GM23338 (cell line): Measurements from ENCODE around the gene RCL1. TPM values are rescaled to one million over a fixed set of nuclear protein-coding genes. Genes with fewer than 3 reads are reported as not detected.

Experiments
- ATAC-seq: fragments of 200-7000 bp; cut with Tn5 transposase; 3 replicates; pipeline ENCODE4 v1.9.1; 2020
- DNase-seq: peaks from one replicate; pipeline ENCODE4 v3.0.0-alpha.2; 2015; ENCODE audit warnings: low spot score
- H2AFZ ChIP-seq: fragments of 200-600 bp; sonication (generic); 2 replicates; pipeline ENCODE4 v1.8.0; 2016; ENCODE audit warnings: antibody characterized with exemption, mild to moderate bottlenecking, moderate library complexity
- H3F3A ChIP-seq: fragments of 200-600 bp; sonication (generic); replicated peaks from 2 replicates; pipeline ENCODE4 v1.8.0; 2017; ENCODE audit warnings: antibody characterized with exemption, mixed run types, low read depth
- H3K27ac ChIP-seq: fragments of 200-600 bp; sonication (generic); 2 replicates; pipeline ENCODE4 v1.6.1; 2016; ENCODE audit warnings: low read depth
- H3K27me3 ChIP-seq: fragments of 200-600 bp; sonication (generic); 2 replicates; pipeline ENCODE4 v1.8.0; 2016; ENCODE audit warnings: mild to moderate bottlenecking, mixed run types, moderate library complexity; ENCODE audit not compliant: insufficient read depth
- H3K36me3 ChIP-seq: fragments of 200-600 bp; sonication (generic); 2 replicates; pipeline ENCODE4 v1.8.0; 2016; ENCODE audit warnings: mild to moderate bottlenecking; ENCODE audit not compliant: insufficient read depth
- H3K4me1 ChIP-seq: fragments of 200-600 bp; sonication (generic); 2 replicates; pipeline ENCODE4 v1.8.0; 2016; ENCODE audit warnings: mild to moderate bottlenecking, moderate library complexity; ENCODE audit not compliant: insufficient read depth
- H3K4me2 ChIP-seq: fragments of 200-600 bp; sonication (generic); 2 replicates; pipeline ENCODE4 v1.7.1; 2017; ENCODE audit warnings: mixed run types
- H3K4me3 ChIP-seq: fragments of 200-600 bp; sonication (generic); 2 replicates; pipeline ENCODE4 v1.6.1; 2016; ENCODE audit warnings: mixed run types
- H3K79me2 ChIP-seq: fragments of 200-600 bp; sonication (generic); replicated peaks from 2 replicates; pipeline ENCODE4 v1.8.0; 2017; ENCODE audit warnings: mild to moderate bottlenecking; ENCODE audit not compliant: insufficient read depth
- H3K9me2 ChIP-seq: fragments of 200-600 bp; sonication (generic); 2 replicates; pipeline ENCODE4 v1.8.0; 2017; ENCODE audit not compliant: insufficient read depth
- H4K20me1 ChIP-seq: fragments of 200-600 bp; sonication (generic); replicated peaks from 2 replicates; pipeline ENCODE4 v1.8.0; 2017; ENCODE audit warnings: mild to moderate bottlenecking; ENCODE audit not compliant: insufficient read depth
- H3K27ac Mint-ChIP-seq: 2 replicates; pipeline ENCODE4 v1.8.0; 2020; ENCODE audit warnings: inconsistent platforms, mild to moderate bottlenecking, moderate library complexity, mixed read lengths
- H3K27me3 Mint-ChIP-seq: 3 replicates; pipeline ENCODE4 v1.8.0; 2022; ENCODE audit warnings: low read depth, mild to moderate bottlenecking, moderate library complexity, mixed read lengths, inconsistent platforms; ENCODE audit not compliant: insufficient read depth, poor library complexity
- H3K36me3 Mint-ChIP-seq: 3 replicates; pipeline ENCODE4 v1.8.0; 2021; ENCODE audit warnings: low read depth, mild to moderate bottlenecking, inconsistent platforms, moderate library complexity, mixed read lengths
- H3K4me1 Mint-ChIP-seq: 3 replicates; pipeline ENCODE4 v1.8.0; 2020; ENCODE audit warnings: mild to moderate bottlenecking, inconsistent platforms, mixed read lengths
- H3K4me3 Mint-ChIP-seq: 3 replicates; pipeline ENCODE4 v1.8.0; 2021; ENCODE audit warnings: moderate library complexity, mild to moderate bottlenecking, inconsistent platforms, mixed read lengths
- H3K9me3 Mint-ChIP-seq: 3 replicates; pipeline ENCODE4 v1.8.0; 2020; ENCODE audit warnings: moderate library complexity, mild to moderate bottlenecking, inconsistent platforms, mixed read lengths
- EZH2 ChIP-seq: fragments of 200-600 bp; sonication (generic); IDR thresholded peaks from one replicate; pipeline ENCODE4 v1.8.0; 2017; ENCODE audit warnings: antibody characterized with exemption, mild to moderate bottlenecking, low read depth; ENCODE audit not compliant: unreplicated experiment
- NANOG ChIP-seq: IDR thresholded peaks from 2 replicates; pipeline ENCODE4 v1.6.1; 2016; ENCODE audit warnings: antibody characterized with exemption, borderline replicate concordance
- POLR2AphosphoS5 ChIP-seq: IDR thresholded peaks from 2 replicates; pipeline ENCODE4 v1.6.1; 2016; ENCODE audit warnings: antibody characterized with exemption, low read depth
- ZNF331 ChIP-seq: fragments of 250-450 bp; sonication (Bioruptor Pico); IDR thresholded peaks from 2 replicates; pipeline ENCODE4 v1.5.0; 2020; ENCODE audit warnings: low read depth, mild to moderate bottlenecking, moderate library complexity
- polyA plus RNA-seq: library from polyadenylated mRNA; unstranded; fragments of >200 nt; fragmentation: Nextera tagmentation; extraction: Ambion mirVana; gene quantifications from 2 replicates; pipeline ENCODE4 v1.2.1, GENCODE V29; 2016
- total RNA-seq: library from RNA; depleted of rRNA; stranded (reverse); fragments of >200 nt; shearing (Covaris generic); gene quantifications from 2 replicates; pipeline ENCODE4 v1.2.3, GENCODE V29; 2014
- TF ChIP-seq, protein P1 (sequence below): fragments of 250-450 bp; sonication (Bioruptor Pico); IDR thresholded peaks from 2 replicates; pipeline ENCODE4 v1.5.0; 2020; ENCODE audit warnings: mild to moderate bottlenecking, moderate library complexity

The RCL1 gene
- total and polyA plus RNA-seq, 2 experiments from 2014 or later = 19.3 to 41.2 TPM

DNA sequence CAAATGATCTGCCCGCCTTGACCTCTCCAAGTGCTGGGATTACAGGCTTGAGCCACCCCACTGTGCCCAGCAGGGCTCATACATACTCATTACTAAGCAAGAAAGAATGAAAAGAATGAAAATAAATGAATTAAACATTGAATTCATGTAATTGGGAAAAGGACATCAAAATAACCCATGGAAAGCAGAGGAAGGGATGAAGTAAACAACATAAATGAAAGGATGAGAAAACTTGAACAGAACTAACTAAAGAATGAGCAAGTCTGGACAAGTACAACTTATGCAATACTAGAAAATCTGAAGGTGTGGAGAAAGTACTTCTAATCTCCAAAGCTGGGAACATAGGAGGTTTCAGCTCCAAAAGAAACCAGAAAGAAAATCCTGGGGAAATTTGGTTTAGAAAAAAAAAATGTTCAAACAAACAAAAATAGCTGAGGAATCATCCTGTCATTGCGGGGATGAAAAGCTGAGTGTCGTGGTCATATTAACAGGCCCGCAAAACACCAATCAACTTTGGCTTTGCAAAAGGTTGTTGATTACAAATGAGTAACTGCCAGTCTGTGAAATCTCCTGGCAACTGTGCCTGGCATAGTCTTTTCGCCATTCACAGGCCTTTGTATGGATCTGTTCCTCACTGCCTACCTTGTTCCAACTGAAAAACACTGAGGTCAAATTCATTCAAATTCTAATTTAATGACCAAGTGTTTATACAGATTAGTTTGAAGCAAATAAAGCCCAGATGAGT, 49.4 kb upstream of the RCL1 start (continued):
- TF ChIP-seq, protein P1, sequence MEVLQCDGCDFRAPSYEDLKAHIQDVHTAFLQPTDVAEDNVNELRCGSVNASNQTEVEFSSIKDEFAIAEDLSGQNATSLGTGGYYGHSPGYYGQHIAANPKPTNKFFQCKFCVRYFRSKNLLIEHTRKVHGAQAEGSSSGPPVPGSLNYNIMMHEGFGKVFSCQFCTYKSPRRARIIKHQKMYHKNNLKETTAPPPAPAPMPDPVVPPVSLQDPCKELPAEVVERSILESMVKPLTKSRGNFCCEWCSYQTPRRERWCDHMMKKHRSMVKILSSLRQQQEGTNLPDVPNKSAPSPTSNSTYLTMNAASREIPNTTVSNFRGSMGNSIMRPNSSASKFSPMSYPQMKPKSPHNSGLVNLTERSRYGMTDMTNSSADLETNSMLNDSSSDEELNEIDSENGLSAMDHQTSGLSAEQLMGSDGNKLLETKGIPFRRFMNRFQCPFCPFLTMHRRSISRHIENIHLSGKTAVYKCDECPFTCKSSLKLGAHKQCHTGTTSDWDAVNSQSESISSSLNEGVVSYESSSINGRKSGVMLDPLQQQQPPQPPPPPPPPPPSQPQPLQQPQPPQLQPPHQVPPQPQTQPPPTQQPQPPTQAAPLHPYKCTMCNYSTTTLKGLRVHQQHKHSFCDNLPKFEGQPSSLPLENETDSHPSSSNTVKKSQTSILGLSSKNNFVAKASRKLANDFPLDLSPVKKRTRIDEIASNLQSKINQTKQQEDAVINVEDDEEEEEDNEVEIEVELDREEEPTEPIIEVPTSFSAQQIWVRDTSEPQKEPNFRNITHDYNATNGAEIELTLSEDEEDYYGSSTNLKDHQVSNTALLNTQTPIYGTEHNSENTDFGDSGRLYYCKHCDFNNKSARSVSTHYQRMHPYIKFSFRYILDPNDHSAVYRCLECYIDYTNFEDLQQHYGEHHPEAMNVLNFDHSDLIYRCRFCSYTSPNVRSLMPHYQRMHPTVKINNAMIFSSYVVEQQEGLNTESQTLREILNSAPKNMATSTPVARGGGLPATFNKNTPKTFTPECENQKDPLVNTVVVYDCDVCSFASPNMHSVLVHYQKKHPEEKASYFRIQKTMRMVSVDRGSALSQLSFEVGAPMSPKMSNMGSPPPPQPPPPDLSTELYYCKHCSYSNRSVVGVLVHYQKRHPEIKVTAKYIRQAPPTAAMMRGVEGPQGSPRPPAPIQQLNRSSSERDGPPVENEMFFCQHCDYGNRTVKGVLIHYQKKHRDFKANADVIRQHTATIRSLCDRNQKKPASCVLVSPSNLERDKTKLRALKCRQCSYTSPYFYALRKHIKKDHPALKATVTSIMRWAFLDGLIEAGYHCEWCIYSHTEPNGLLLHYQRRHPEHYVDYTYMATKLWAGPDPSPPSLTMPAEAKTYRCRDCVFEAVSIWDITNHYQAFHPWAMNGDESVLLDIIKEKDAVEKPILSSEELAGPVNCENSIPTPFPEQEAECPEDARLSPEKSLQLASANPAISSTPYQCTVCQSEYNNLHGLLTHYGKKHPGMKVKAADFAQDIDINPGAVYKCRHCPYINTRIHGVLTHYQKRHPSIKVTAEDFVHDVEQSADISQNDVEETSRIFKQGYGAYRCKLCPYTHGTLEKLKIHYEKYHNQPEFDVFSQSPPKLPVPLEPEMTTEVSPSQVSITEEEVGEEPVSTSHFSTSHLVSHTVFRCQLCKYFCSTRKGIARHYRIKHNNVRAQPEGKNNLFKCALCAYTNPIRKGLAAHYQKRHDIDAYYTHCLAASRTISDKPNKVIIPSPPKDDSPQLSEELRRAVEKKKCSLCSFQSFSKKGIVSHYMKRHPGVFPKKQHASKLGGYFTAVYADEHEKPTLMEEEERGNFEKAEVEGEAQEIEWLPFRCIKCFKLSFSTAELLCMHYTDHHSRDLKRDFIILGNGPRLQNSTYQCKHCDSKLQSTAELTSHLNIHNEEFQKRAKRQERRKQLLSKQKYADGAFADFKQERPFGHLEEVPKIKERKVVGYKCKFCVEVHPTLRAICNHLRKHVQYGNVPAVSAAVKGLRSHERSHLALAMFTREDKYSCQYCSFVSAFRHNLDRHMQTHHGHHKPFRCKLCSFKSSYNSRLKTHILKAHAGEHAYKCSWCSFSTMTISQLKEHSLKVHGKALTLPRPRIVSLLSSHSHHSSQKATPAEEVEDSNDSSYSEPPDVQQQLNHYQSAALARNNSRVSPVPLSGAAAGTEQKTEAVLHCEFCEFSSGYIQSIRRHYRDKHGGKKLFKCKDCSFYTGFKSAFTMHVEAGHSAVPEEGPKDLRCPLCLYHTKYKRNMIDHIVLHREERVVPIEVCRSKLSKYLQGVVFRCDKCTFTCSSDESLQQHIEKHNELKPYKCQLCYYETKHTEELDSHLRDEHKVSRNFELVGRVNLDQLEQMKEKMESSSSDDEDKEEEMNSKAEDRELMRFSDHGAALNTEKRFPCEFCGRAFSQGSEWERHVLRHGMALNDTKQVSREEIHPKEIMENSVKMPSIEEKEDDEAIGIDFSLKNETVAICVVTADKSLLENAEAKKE (CRISPR knock-in tag) = no peak
- no peak for TF ChIP-seq ZNF331 (CRISPR knock-in tag)

- H3K27me3 ChIP-seq = no peaks in the 10 kb centered on the region
- H3K79me2 ChIP-seq = no peaks in the 10 kb centered on the region
- 0 out of 3 replicates have a peak, but pooled peaks cover 2% of the 10 kb centered on the region for H3K36me3 Mint-ChIP-seq
- no peaks in the 10 kb centered on the region for H3K36me3 ChIP-seq
- no peak for ATAC-seq
- peaks cover 19% of the 10 kb centered on the region for H3K4me1 Mint-ChIP-seq
- TF ChIP-seq EZH2 = no peak
- no peak for TF ChIP-seq NANOG
- TF ChIP-seq POLR2AphosphoS5 = no peak
- H3K4me2 ChIP-seq = no peak overlapping the region
- H4K20me1 ChIP-seq = no peaks in the 10 kb centered on the region
- no peak overlapping the region for H3K27ac ChIP-seq
- H3K9me3 Mint-ChIP-seq = no peaks in the 10 kb centered on the region
- peaks cover 23% of the 10 kb centered on the region for H3K4me1 ChIP-seq
- peaks cover 7% of the 10 kb centered on the region for H3K27me3 Mint-ChIP-seq
- H3F3A ChIP-seq = no peaks in the 10 kb centered on the region; the same call in 1 of the 2 replicates
- no peak for DNase-seq
- no peak overlapping the region for H3K27ac Mint-ChIP-seq
- H3K9me2 ChIP-seq = no peaks in the 10 kb centered on the region
- no peak overlapping the region for H3K4me3 ChIP-seq
- H2AFZ ChIP-seq = no peak overlapping the region
- H3K4me3 Mint-ChIP-seq = no peak overlapping the region
Observed at GRCh38 chr9:4746278-4747030, 46.3 kb upstream of the RCL1 start.
